DMS153 treated with DMSO at 0.1 percent for 48 hours (cell line): ENCODE data around the gene CT47A7.
"Not testable (repeated sequence)": the region's sequence is repeated elsewhere in the genome, so short reads cannot be mapped to it uniquely, and the experiment has no call there.

Experiments used
- DNase-seq: peaks from one replicate; lab custom pipeline; 2025; ENCODE audit not compliant: unreplicated experiment; lab: John Stamatoyannopoulos, UW

Gene CT47A7

GRCh38 chrX:120956500-120956899 lies at the start of gene CT47A7:
TSS of gene CT47A7 (minus strand) at chrX:120956600. CDS start at chrX:120956345, 255 bp downstream.
- DNase-seq, result not testable (repeated sequence)

GRCh38 chrX:121000589-121000988 lies 44.2 kb upstream of the CT47A7 start:
- no peak for DNase-seq

GRCh38 chrX:120999413-120999812 lies 43.0 kb upstream of the CT47A7 start:
- no peak for DNase-seq

- not testable (repeated sequence) for DNase-seq
Observed at GRCh38 chrX:120985660-120986059, 29.3 kb upstream of the CT47A7 start, which contains the start of gene CT47A1. TSS of gene CT47A1 (minus strand) at chrX:120985760. CDS start at chrX:120985529, 231 bp downstream.
